IMR-90 (cell line): Measurements from ENCODE around the gene EGFL7. TPM values are rescaled to one million over a fixed set of nuclear protein-coding genes. Genes with fewer than 3 reads are reported as not detected.

Source experiments
- ATAC-seq: fragments of 200-7000 bp; cut with Tn5 transposase; 2 replicates; pipeline ENCODE4 v1.9.1; 2020; ENCODE audit warnings: low read depth, mild to moderate bottlenecking, moderate library complexity
- BruUV-seq: library from RNA; stranded (reverse); fragments of 400-500 nt; replicated peaks from 2 replicates; lab custom pipeline; 2021; lab: Mats Ljungman, UMichigan
- CTCF ChIA-PET: fragments of 300-600 bp; formaldehyde crosslinking; extraction: SDS; loops from one replicate; lab custom pipeline; 2021; ENCODE audit warnings: antibody characterized with exemption; lab: Yijun Ruan, JAX
- POLR2A ChIA-PET: fragments of 300-600 bp; sonication (Branson Sonifier 250); formaldehyde crosslinking; loops from one replicate; lab custom pipeline; 2022; ENCODE audit warnings: antibody characterized with exemption; ENCODE audit not compliant: unreplicated experiment; lab: Charles Lee
- DNase-seq: peaks from one replicate; pipeline ENCODE4 v3.0.0; 2013
- H2AFZ ChIP-seq: replicated peaks from 2 replicates; pipeline ENCODE3; 2013; ENCODE audit warnings: low read length, mild to moderate bottlenecking; ENCODE audit not compliant: poor library complexity
- H2AK5ac ChIP-seq: 2 replicates; pipeline ENCODE4 v1.6.1; 2013; ENCODE audit warnings: low read depth, low read length, inconsistent platforms
- H2AK9ac ChIP-seq: replicated peaks from 2 replicates; pipeline ENCODE3; 2013; ENCODE audit warnings: mild to moderate bottlenecking, low read depth, low read length, moderate library complexity; ENCODE audit not compliant: poor library complexity
- H2BK120ac ChIP-seq: 2 replicates; pipeline ENCODE4 v1.6.1; 2013; ENCODE audit warnings: low read depth, low read length, inconsistent platforms
- H2BK15ac ChIP-seq: 3 replicates; pipeline ENCODE4 v1.6.1; 2013; ENCODE audit warnings: low read depth, low read length, inconsistent platforms
- H2BK20ac ChIP-seq: 2 replicates; pipeline ENCODE4 v1.6.1; 2013; ENCODE audit warnings: low read depth, mild to moderate bottlenecking, inconsistent platforms, low read length, moderate library complexity
- H2BK5ac ChIP-seq: 2 replicates; pipeline ENCODE4 v1.6.1; 2013; ENCODE audit warnings: mild to moderate bottlenecking, low read depth, low read length, inconsistent platforms; ENCODE audit not compliant: poor library complexity, severe bottlenecking
- H3K14ac ChIP-seq: replicated peaks from 2 replicates; pipeline ENCODE4 v1.6.1; 2013; ENCODE audit warnings: low read depth, low read length, inconsistent platforms
- H3K18ac ChIP-seq: 2 replicates; pipeline ENCODE4 v1.6.1; 2013; ENCODE audit warnings: low read depth, low read length, control low read depth
- H3K23ac ChIP-seq: 2 replicates; pipeline ENCODE4 v1.6.1; 2013; ENCODE audit warnings: low read depth, low read length, inconsistent platforms
- H3K27ac ChIP-seq: 2 replicates; pipeline ENCODE4 v1.5.1; 2013; ENCODE audit warnings: mild to moderate bottlenecking, control low read depth, low read length; ENCODE audit not compliant: insufficient read depth
- H3K27me3 ChIP-seq: 2 replicates; pipeline ENCODE4 v1.6.1; 2013; ENCODE audit warnings: low read length; ENCODE audit not compliant: control insufficient read depth, insufficient read depth
- H3K36me3 ChIP-seq: 2 replicates; pipeline ENCODE4 v1.6.1; 2013; ENCODE audit warnings: low read length, mixed read lengths; ENCODE audit not compliant: control insufficient read depth, insufficient read depth
- H3K4ac ChIP-seq: 2 replicates; pipeline ENCODE4 v1.6.1; 2013; ENCODE audit warnings: low read depth, low read length, inconsistent platforms
- H3K4me1 ChIP-seq: 2 replicates; pipeline ENCODE4 v1.6.1; 2013; ENCODE audit warnings: low read length, mixed read lengths; ENCODE audit not compliant: control insufficient read depth, insufficient read depth
- H3K4me2 ChIP-seq: 2 replicates; pipeline ENCODE4 v1.6.1; 2013; ENCODE audit warnings: low read depth, mild to moderate bottlenecking, control low read depth, low read length, moderate library complexity
- H3K4me3 ChIP-seq: 2 replicates; pipeline ENCODE4 v1.5.1; 2013; ENCODE audit warnings: low read depth, mild to moderate bottlenecking, control low read depth, low read length, moderate library complexity; ENCODE audit not compliant: insufficient read depth
- H3K56ac ChIP-seq: 2 replicates; pipeline ENCODE4 v1.6.1; 2013; ENCODE audit warnings: low read length, inconsistent platforms; ENCODE audit not compliant: insufficient read depth; ENCODE audit errors: extremely low read depth
- H3K79me1 ChIP-seq, 2 experiments: 2 replicates each; pipeline ENCODE4 v1.6.1; 2013; ENCODE audit warnings: low read length in 2 of 2, inconsistent platforms in 1 of 2, low read depth in 1 of 2
- H3K9ac ChIP-seq: 2 replicates; pipeline ENCODE4 v1.6.1; 2013; ENCODE audit warnings: low read depth, low read length, control low read depth
- H3K9me1 ChIP-seq: 2 replicates; pipeline ENCODE4 v1.6.1; 2013; ENCODE audit warnings: low read length, inconsistent platforms; ENCODE audit not compliant: insufficient read depth
- H3K9me3 ChIP-seq: 2 replicates; pipeline ENCODE4 v1.6.1; 2013; ENCODE audit warnings: low read length; ENCODE audit not compliant: control insufficient read depth, insufficient read depth
- H4K20me1 ChIP-seq: 2 replicates; pipeline ENCODE4 v1.6.1; 2013; ENCODE audit warnings: low read length, inconsistent platforms; ENCODE audit not compliant: insufficient read depth
- H4K5ac ChIP-seq: 2 replicates; pipeline ENCODE4 v1.6.1; 2013; ENCODE audit warnings: mild to moderate bottlenecking, low read depth, low read length, control low read depth
- H4K8ac ChIP-seq, 2 experiments: 2 replicates each; pipeline ENCODE4 v1.6.1; 2013; ENCODE audit warnings: low read depth in 2 of 2, low read length in 2 of 2, control low read depth in 1 of 2, inconsistent platforms in 1 of 2
- H4K91ac ChIP-seq: 2 replicates; pipeline ENCODE4 v1.6.1; 2013; ENCODE audit warnings: low read depth, low read length, inconsistent platforms; ENCODE audit not compliant: insufficient read depth
- POLR2A ChIP-seq: IDR thresholded peaks from 2 replicates; pipeline ENCODE4 v1.6.1; 2012; ENCODE audit warnings: mild to moderate bottlenecking, low read depth, low read length
- WGBS, 2 experiments: methylation state at CpG; one replicate each; pipeline versions ENCODE4 v1.1.5 to v1.1.7; 2013; ENCODE audit warnings: missing lambda C conversion rate in 2 of 2; ENCODE audit not compliant: insufficient read length in 1 of 2; ENCODE audit errors: extremely low coverage in 2 of 2; 5-methylcytosine and 5-hydroxymethylcytosine counted together
- dilution Hi-C: fragments of 300-500 bp; cut with HindIII; formaldehyde crosslinking; loops from one replicate; pipeline ENCODE4 v1.14.3; 2018; ENCODE audit warnings: low sequenced_read_pairs; ENCODE audit not compliant: unreplicated experiment
- in situ Hi-C: fragments of 300-500 bp; cut with MboI; formaldehyde crosslinking; loops from 3 replicates; pipeline ENCODE4 v1.14.3; 2019; ENCODE audit warnings: low sequenced_read_pairs, inconsistent platforms, mixed read lengths
- intact Hi-C: fragments of 100-400 bp; cut with micrococcal nuclease; formaldehyde crosslinking; loops from 2 replicates; pipeline ENCODE4 v1.10.0; 2022
- polyA plus RNA-seq, 3 experiments: library from polyadenylated mRNA; depleted of rRNA; stranded (reverse); fragments of >200 nt; gene quantifications; 2 replicates each; pipeline ENCODE4 v1.2.3, GENCODE V29; 2012; ENCODE audit warnings: low replicate concordance in 1 of 3
- total RNA-seq: library from RNA; depleted of rRNA; stranded (reverse); fragments of >200 nt; gene quantifications from 2 replicates; pipeline ENCODE4 v1.2.3, GENCODE V29; 2012
- TF ChIP-seq, protein P1 (sequence below): conservative IDR thresholded peaks from 2 replicates; pipeline ENCODE4 v1.5.1; 2012; ENCODE audit warnings: mild to moderate bottlenecking, low read depth, low read length, improper control_type of control experiment

EGFL7 gene
- total and polyA plus RNA-seq, 2 of the 4 experiments (the other 2 are of a cell fraction): 2.2 to 10.4 TPM

DNA sequence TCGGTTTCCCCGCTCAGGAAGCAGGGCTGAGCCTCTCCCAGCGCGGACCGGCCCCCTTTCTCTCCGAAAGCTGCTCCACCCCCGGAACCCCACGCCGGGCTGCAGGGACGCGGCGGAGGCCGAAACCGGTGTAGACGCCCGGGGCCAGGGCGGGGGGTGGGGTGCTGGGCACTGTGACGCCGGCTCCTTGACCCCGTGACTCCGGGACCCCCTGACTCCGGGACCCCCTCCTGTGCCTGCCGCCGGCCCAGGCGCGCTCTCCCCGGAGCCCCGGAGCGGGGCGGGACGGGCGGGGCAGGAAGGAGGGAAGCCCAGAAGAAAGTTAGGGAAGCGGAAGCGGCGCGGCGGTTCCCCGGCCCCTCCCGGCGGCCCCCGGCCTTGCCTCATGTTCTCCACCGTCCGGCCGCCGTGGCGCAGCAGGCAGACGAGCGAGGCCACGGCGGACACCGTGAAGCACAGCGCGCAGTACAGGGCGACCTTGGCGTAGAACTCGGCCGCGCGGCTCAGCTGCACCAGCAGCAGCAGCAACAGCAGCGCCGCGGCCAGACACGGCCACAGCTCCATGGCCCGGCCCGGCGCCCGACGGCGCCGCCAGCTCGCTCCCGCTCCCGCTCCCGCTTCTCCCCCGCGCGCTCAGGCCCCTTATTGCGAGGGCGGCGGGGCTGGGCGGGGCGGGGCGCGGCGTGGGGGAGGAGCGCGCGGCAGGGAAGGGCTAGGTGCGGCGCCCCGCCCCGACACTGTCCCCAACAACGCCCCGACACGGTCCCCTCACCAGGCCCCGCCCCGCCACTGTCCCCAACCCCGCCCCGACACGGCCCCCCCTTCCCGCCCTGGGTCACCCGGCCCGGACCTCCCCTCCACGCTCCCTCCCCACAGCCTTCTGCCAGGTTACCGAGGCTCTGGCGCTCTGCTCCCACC lies 24.3 kb downstream of the EGFL7 start, which contains the start of gene AGPAT2:
TSS of gene AGPAT2 (minus strand) at position 664 of the 918 bp plus-strand sequence. CDS start at position 564, 100 bp downstream.
- 0% methylated on average over 37 of the region's 106 CpGs; no CpG with 5 or more reads in 1 of the 2 experiments for WGBS, 2 experiments
- dilution Hi-C loops (no loop called here), in situ Hi-C loops (no loop called here), intact Hi-C loops (no loop called here)
- Histone ChIP-seq H2BK15ac (no peak within 1 kb of the TSS), H3K4me3 (peak within 1 kb of the TSS; percentile 88), H2AK5ac (peak within 1 kb of the TSS; percentile 87; the same call in 1 of the 2 replicates), H4K8ac (peak within 1 kb of the TSS; percentile 62 to 96; a peak in 3 of 4 replicates), H3K18ac (peak within 1 kb of the TSS; percentile 10; the same call in 1 of the 2 replicates), H3K27ac (peak within 1 kb of the TSS; percentile 79; the same call in 1 of the 2 replicates), H2BK120ac (no peak within 1 kb of the TSS), H2BK20ac (no peak within 1 kb of the TSS), H3K23ac (no peak within 1 kb of the TSS), H3K14ac (peak within 1 kb of the TSS; percentile 81), H3K36me3 (no peaks in the 10 kb centered on the region), H2AK9ac (peak within 1 kb of the TSS; percentile 97), H3K56ac (peak within 1 kb of the TSS; percentile 3; the same call in 1 of the 2 replicates), H3K9me1 (no peaks in the 10 kb centered on the region), H3K4ac (peak within 1 kb of the TSS; percentile 89), H3K27me3 (no peaks in the 10 kb centered on the region; the same call in 1 of the 2 replicates), H3K4me2 (peak within 1 kb of the TSS; percentile 84), H3K9ac (peak within 1 kb of the TSS; percentile 96), H3K4me1 (peaks cover 4% of the 10 kb centered on the region), H2BK5ac (peak within 1 kb of the TSS; percentile 58), H4K5ac (peak within 1 kb of the TSS; percentile 58), H3K9me3 (no peaks in the 10 kb centered on the region), H4K91ac (no peak within 1 kb of the TSS; the same call in 1 of the 2 replicates), H4K20me1 (peaks cover 12% of the 10 kb centered on the region; the same call in 1 of the 2 replicates), H2AFZ (peak within 1 kb of the TSS; percentile 94), H3K79me1 (peaks cover 18 to 30% of the 10 kb centered on the region in 2 experiments)
- ChIA-PET POLR2A (no interaction called here), CTCF (no interaction called here)
- ATAC-seq (peak; percentile 84), DNase-seq (peak; percentile 36)
- TF ChIP-seq, protein P1, sequence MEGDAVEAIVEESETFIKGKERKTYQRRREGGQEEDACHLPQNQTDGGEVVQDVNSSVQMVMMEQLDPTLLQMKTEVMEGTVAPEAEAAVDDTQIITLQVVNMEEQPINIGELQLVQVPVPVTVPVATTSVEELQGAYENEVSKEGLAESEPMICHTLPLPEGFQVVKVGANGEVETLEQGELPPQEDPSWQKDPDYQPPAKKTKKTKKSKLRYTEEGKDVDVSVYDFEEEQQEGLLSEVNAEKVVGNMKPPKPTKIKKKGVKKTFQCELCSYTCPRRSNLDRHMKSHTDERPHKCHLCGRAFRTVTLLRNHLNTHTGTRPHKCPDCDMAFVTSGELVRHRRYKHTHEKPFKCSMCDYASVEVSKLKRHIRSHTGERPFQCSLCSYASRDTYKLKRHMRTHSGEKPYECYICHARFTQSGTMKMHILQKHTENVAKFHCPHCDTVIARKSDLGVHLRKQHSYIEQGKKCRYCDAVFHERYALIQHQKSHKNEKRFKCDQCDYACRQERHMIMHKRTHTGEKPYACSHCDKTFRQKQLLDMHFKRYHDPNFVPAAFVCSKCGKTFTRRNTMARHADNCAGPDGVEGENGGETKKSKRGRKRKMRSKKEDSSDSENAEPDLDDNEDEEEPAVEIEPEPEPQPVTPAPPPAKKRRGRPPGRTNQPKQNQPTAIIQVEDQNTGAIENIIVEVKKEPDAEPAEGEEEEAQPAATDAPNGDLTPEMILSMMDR: 0 out of 2 replicates have a peak, but pooled peaks have one; percentile 5
- no peak for TF ChIP-seq POLR2A
- BruUV-seq: no TSS peak
